ENCODE measurements around the gene FKBP2.

FKBP2 gene

GRCh38 chr11:64229744-64230170 is 11.1 kb upstream of the FKBP2 start:
- Histone ChIP-seq H3K9me3 (ENCODE audit: control insufficient read depth in 1 of 2, low read length in 2 of 2) (no peaks in the 10 kb centered on the region), H3K4me3 (ENCODE audit: low read depth in 1 of 2, low read length in 2 of 2) (peak overlapping the region; percentile 67 to 70), H3K36me3 (ENCODE audit: control insufficient read depth in 1 of 2, insufficient read depth in 2 of 2, low read length in 2 of 2) (no peaks in the 10 kb centered on the region), H3K27ac (ENCODE audit: low read length) (peak overlapping the region; percentile 82), H3K4me1 (ENCODE audit: control insufficient read depth in 1 of 2, insufficient read depth in 2 of 2, low read length in 2 of 2) (peaks cover 9 to 38% of the 10 kb centered on the region in 2 donors), H3K27me3 (ENCODE audit: low read depth, low read length) (no peaks in the 10 kb centered on the region)

- Histone ChIP-seq H3K27me3 (ENCODE audit: low read depth, low read length) (no peaks in the 10 kb centered on the region), H3K4me3 (ENCODE audit: low read depth in 1 of 2, low read length in 2 of 2) (peak within 1 kb of the TSS; percentile 67 to 70), H3K4me1 (ENCODE audit: control insufficient read depth in 1 of 2, insufficient read depth in 2 of 2, low read length in 2 of 2) (peaks cover 11 to 38% of the 10 kb centered on the region in 2 donors), H3K27ac (ENCODE audit: low read length) (peak within 1 kb of the TSS; percentile 82), H3K36me3 (ENCODE audit: control insufficient read depth in 1 of 2, insufficient read depth in 2 of 2, low read length in 2 of 2) (no peaks in the 10 kb centered on the region), H3K9me3 (ENCODE audit: control insufficient read depth in 1 of 2, low read length in 2 of 2) (no peaks in the 10 kb centered on the region)
Measured at GRCh38 chr11:64230171-64230984, 10.5 kb upstream of the FKBP2 start, which contains the start of gene DNAJC4. TSS of gene DNAJC4 (plus strand) at chr11:64230548. CDS start at chr11:64230855, 307 bp downstream.

GRCh38 chr11:64230985-64231365 is 9.9 kb upstream of the FKBP2 start:
- Histone ChIP-seq H3K36me3 (ENCODE audit: control insufficient read depth in 1 of 2, insufficient read depth in 2 of 2, low read length in 2 of 2) (no peaks in the 10 kb centered on the region), H3K9me3 (ENCODE audit: control insufficient read depth in 1 of 2, low read length in 2 of 2) (no peaks in the 10 kb centered on the region), H3K27ac (ENCODE audit: low read length) (peak overlapping the region; percentile 82), H3K4me3 (ENCODE audit: low read depth in 1 of 2, low read length in 2 of 2) (peak overlapping the region; percentile 67 to 70), H3K4me1 (ENCODE audit: control insufficient read depth in 1 of 2, insufficient read depth in 2 of 2, low read length in 2 of 2) (peaks cover 14 to 41% of the 10 kb centered on the region in 2 donors), H3K27me3 (ENCODE audit: low read depth, low read length) (no peaks in the 10 kb centered on the region)

- Histone ChIP-seq H3K36me3 (ENCODE audit: control insufficient read depth in 1 of 2, insufficient read depth in 2 of 2, low read length in 2 of 2) (no peaks in the 10 kb centered on the region), H3K4me1 (ENCODE audit: control insufficient read depth in 1 of 2, insufficient read depth in 2 of 2, low read length in 2 of 2) (peaks cover 14 to 40% of the 10 kb centered on the region in 2 donors), H3K27me3 (ENCODE audit: low read depth, low read length) (no peaks in the 10 kb centered on the region), H3K9me3 (ENCODE audit: control insufficient read depth in 1 of 2, low read length in 2 of 2) (no peaks in the 10 kb centered on the region), H3K27ac (ENCODE audit: low read length) (no peak overlapping the region), H3K4me3 (ENCODE audit: low read depth in 1 of 2, low read length in 2 of 2) (peak overlapping the region in 1 of 2 donors; percentile 70)
Measured at GRCh38 chr11:64231546-64231945, 9.3 kb upstream of the FKBP2 start.

- Histone ChIP-seq H3K27me3 (ENCODE audit: low read depth, low read length) (no peaks in the 10 kb centered on the region), H3K4me1 (ENCODE audit: control insufficient read depth in 1 of 2, insufficient read depth in 2 of 2, low read length in 2 of 2) (peaks cover 14 to 31% of the 10 kb centered on the region in 2 donors), H3K27ac (ENCODE audit: low read length) (no peak overlapping the region), H3K9me3 (ENCODE audit: control insufficient read depth in 1 of 2, low read length in 2 of 2) (no peaks in the 10 kb centered on the region), H3K36me3 (ENCODE audit: control insufficient read depth in 1 of 2, insufficient read depth in 2 of 2, low read length in 2 of 2) (peaks cover 0 to 3% of the 10 kb centered on the region in 2 donors), H3K4me3 (ENCODE audit: low read depth in 1 of 2, low read length in 2 of 2) (no peak overlapping the region)
Measured at GRCh38 chr11:64232182-64232966, 8.5 kb upstream of the FKBP2 start.

- Histone ChIP-seq H3K36me3 (ENCODE audit: control insufficient read depth in 1 of 2, insufficient read depth in 2 of 2, low read length in 2 of 2) (peaks cover 4 to 9% of the 10 kb centered on the region in 2 donors), H3K4me1 (ENCODE audit: control insufficient read depth in 1 of 2, insufficient read depth in 2 of 2, low read length in 2 of 2) (peaks cover 18 to 27% of the 10 kb centered on the region in 2 donors), H3K27me3 (ENCODE audit: low read depth, low read length) (no peaks in the 10 kb centered on the region), H3K4me3 (ENCODE audit: low read depth in 1 of 2, low read length in 2 of 2) (no peak overlapping the region), H3K9me3 (ENCODE audit: control insufficient read depth in 1 of 2, low read length in 2 of 2) (no peaks in the 10 kb centered on the region), H3K27ac (ENCODE audit: low read length) (no peak overlapping the region)
Measured at GRCh38 chr11:64232967-64233315, 8.0 kb upstream of the FKBP2 start.

- Histone ChIP-seq H3K9me3 (ENCODE audit: control insufficient read depth in 1 of 2, low read length in 2 of 2) (no peaks in the 10 kb centered on the region), H3K4me1 (ENCODE audit: control insufficient read depth in 1 of 2, insufficient read depth in 2 of 2, low read length in 2 of 2) (peaks cover 21 to 27% of the 10 kb centered on the region in 2 donors)
Measured at GRCh38 chr11:64233913-64234586, 6.8 kb upstream of the FKBP2 start, which contains the start of gene VEGFB. TSS of gene VEGFB (plus strand) at chr11:64234584. CDS start at chr11:64234834, 250 bp downstream.

GRCh38 chr11:64234647-64235379 is 6.1 kb upstream of the FKBP2 start:
- H3K27ac ChIP-seq (ENCODE audit: low read length): peak overlapping the region; percentile 25
- peak overlapping the region; percentile 50 to 76 for H3K4me3 ChIP-seq (ENCODE audit: low read depth in 1 of 2, low read length in 2 of 2)
- peaks cover 16 to 20% of the 10 kb centered on the region in 2 donors for H3K4me1 ChIP-seq (ENCODE audit: control insufficient read depth in 1 of 2, insufficient read depth in 2 of 2, low read length in 2 of 2)
- no peaks in the 10 kb centered on the region for H3K27me3 ChIP-seq (ENCODE audit: low read depth, low read length)
- H3K36me3 ChIP-seq (ENCODE audit: control insufficient read depth in 1 of 2, insufficient read depth in 2 of 2, low read length in 2 of 2): peaks cover 14 to 19% of the 10 kb centered on the region in 2 donors
- no peaks in the 10 kb centered on the region for H3K9me3 ChIP-seq (ENCODE audit: control insufficient read depth in 1 of 2, low read length in 2 of 2)

More at GRCh38 chr11:64233913-64234586, 6.8 kb upstream of the FKBP2 start, which contains the start of gene VEGFB:
- Histone ChIP-seq H3K27ac (ENCODE audit: low read length) (peak within 1 kb of the TSS; percentile 25), H3K27me3 (ENCODE audit: low read depth, low read length) (no peaks in the 10 kb centered on the region), H3K36me3 (ENCODE audit: control insufficient read depth in 1 of 2, insufficient read depth in 2 of 2, low read length in 2 of 2) (peaks cover 14 to 19% of the 10 kb centered on the region in 2 donors), H3K4me3 (ENCODE audit: low read depth in 1 of 2, low read length in 2 of 2) (peak within 1 kb of the TSS; percentile 50 to 76)

- peak overlapping the region; percentile 50 to 76 for H3K4me3 ChIP-seq (ENCODE audit: low read depth in 1 of 2, low read length in 2 of 2)
- peak overlapping the region; percentile 25 for H3K27ac ChIP-seq (ENCODE audit: low read length)
- peaks cover 15 to 24% of the 10 kb centered on the region in 2 donors for H3K4me1 ChIP-seq (ENCODE audit: control insufficient read depth in 1 of 2, insufficient read depth in 2 of 2, low read length in 2 of 2)
- no peaks in the 10 kb centered on the region for H3K9me3 ChIP-seq (ENCODE audit: control insufficient read depth in 1 of 2, low read length in 2 of 2)
- H3K27me3 ChIP-seq (ENCODE audit: low read depth, low read length): no peaks in the 10 kb centered on the region
- peaks cover 14 to 19% of the 10 kb centered on the region in 2 donors for H3K36me3 ChIP-seq (ENCODE audit: control insufficient read depth in 1 of 2, insufficient read depth in 2 of 2, low read length in 2 of 2)
Measured at GRCh38 chr11:64235437-64236161, 5.3 kb upstream of the FKBP2 start.

GRCh38 chr11:64237484-64237951 is 3.4 kb upstream of the FKBP2 start:
- Histone ChIP-seq H3K27ac (ENCODE audit: low read length) (peak overlapping the region; percentile 51), H3K27me3 (ENCODE audit: low read depth, low read length) (no peaks in the 10 kb centered on the region), H3K9me3 (ENCODE audit: control insufficient read depth in 1 of 2, low read length in 2 of 2) (no peaks in the 10 kb centered on the region), H3K36me3 (ENCODE audit: control insufficient read depth in 1 of 2, insufficient read depth in 2 of 2, low read length in 2 of 2) (peaks cover 14 to 19% of the 10 kb centered on the region in 2 donors), H3K4me1 (ENCODE audit: control insufficient read depth in 1 of 2, insufficient read depth in 2 of 2, low read length in 2 of 2) (peaks cover 18 to 31% of the 10 kb centered on the region in 2 donors), H3K4me3 (ENCODE audit: low read depth in 1 of 2, low read length in 2 of 2) (no peak overlapping the region)
